HEK293 (cell line): ENCODE measurements around the gene SPINT2.

Source experiments
- CTCF ChIA-PET: fragments of 350-600 bp; formaldehyde crosslinking; extraction: SDS; loops from one replicate; lab custom pipeline; 2021; ENCODE audit warnings: antibody characterized with exemption; lab: Yijun Ruan, JAX
- POLR2A ChIA-PET: fragments of 300-600 bp; formaldehyde crosslinking; extraction: SDS; loops from one replicate; lab custom pipeline; 2020; ENCODE audit warnings: antibody characterized with exemption, inconsistent platforms; lab: Yijun Ruan, JAX
- H3K27ac ChIP-seq: fragments of 200-500 bp; sonication (Bioruptor generic); 2 replicates; pipeline ENCODE4 v1.5.1; 2014; ENCODE audit warnings: low read depth, low read length, control low read depth, inconsistent platforms; ENCODE audit errors: extremely low read depth
- H3K36me3 ChIP-seq, 2 experiments: fragments of 200-500 bp in 1 of 2; sonication (Bioruptor generic) in 1 of 2; 1 replicate in 1 of 2; 2 replicates in 1 of 2; pipeline ENCODE4 v1.5.1; 2014 to 2017; ENCODE audit warnings: inconsistent platforms in 2 of 2, low read length in 2 of 2; ENCODE audit not compliant: control insufficient read depth in 2 of 2, insufficient read depth in 1 of 2
- H3K4me1 ChIP-seq: fragments of 200-500 bp; sonication (Bioruptor generic); 2 replicates; pipeline ENCODE4 v1.5.1; 2014; ENCODE audit warnings: mild to moderate bottlenecking, low read length, inconsistent platforms; ENCODE audit not compliant: control insufficient read depth, insufficient read depth
- H3K4me3 ChIP-seq: 2 replicates; pipeline ENCODE4 v1.5.1; 2011; ENCODE audit warnings: low read depth, mild to moderate bottlenecking, control low read depth, low read length, moderate library complexity
- H3K9me3 ChIP-seq: fragments of 200-500 bp; sonication (Bioruptor generic); 2 replicates; pipeline ENCODE4 v1.5.1; 2014; ENCODE audit warnings: low read depth, low read length, inconsistent platforms; ENCODE audit not compliant: control insufficient read depth, insufficient read depth
- FEZF1 ChIP-seq: fragments of 450-650 bp; formaldehyde crosslinking; IDR thresholded peaks from 2 replicates; pipeline ENCODE4 v1.5.1; 2016; ENCODE audit warnings: missing biosample characterization, missing genetic modification characterization
- GLIS1 ChIP-seq: fragments of 450-650 bp; formaldehyde crosslinking; IDR thresholded peaks from 2 replicates; pipeline ENCODE4 v1.5.1; 2016; ENCODE audit warnings: missing biosample characterization, missing genetic modification characterization
- KLF1 ChIP-seq: fragments of 450-650 bp; formaldehyde crosslinking; IDR thresholded peaks from 2 replicates; pipeline ENCODE4 v1.5.1; 2016; ENCODE audit warnings: missing biosample characterization, missing genetic modification characterization
- KLF10 ChIP-seq: fragments of 450-650 bp; IDR thresholded peaks from 2 replicates; pipeline ENCODE4 v1.5.1; 2018; ENCODE audit warnings: missing biosample characterization, mild to moderate bottlenecking, missing genetic modification characterization
- KLF17 ChIP-seq: fragments of 450-650 bp; formaldehyde crosslinking; IDR thresholded peaks from 2 replicates; pipeline ENCODE4 v1.5.1; 2016; ENCODE audit warnings: missing biosample characterization, missing genetic modification characterization
- MEIS1 ChIP-seq: sonication (generic); formaldehyde crosslinking; IDR thresholded peaks from 2 replicates; pipeline ENCODE4 v1.8.1; 2022; ENCODE audit warnings: missing genetic modification reagents, mild to moderate bottlenecking, borderline replicate concordance
- PRDM1 ChIP-seq: fragments of 450-650 bp; formaldehyde crosslinking; IDR thresholded peaks from 2 replicates; pipeline ENCODE4; 2016; ENCODE audit warnings: missing biosample characterization, missing genetic modification characterization
- SETDB1 ChIP-seq: IDR thresholded peaks from one replicate; pipeline ENCODE4 v1.6.1; 2017; ENCODE audit warnings: mild to moderate bottlenecking, low read length, moderate library complexity, mixed read lengths; ENCODE audit not compliant: insufficient read length
- ZFHX2 ChIP-seq: fragments of 450-650 bp; formaldehyde crosslinking; conservative IDR thresholded peaks from 2 replicates; pipeline ENCODE4 v1.5.1; 2016; ENCODE audit warnings: missing biosample characterization, missing genetic modification characterization
- ZFP3 ChIP-seq: fragments of 450-650 bp; formaldehyde crosslinking; IDR thresholded peaks from 2 replicates; pipeline ENCODE4 v1.5.1; 2016; ENCODE audit warnings: low read depth, missing biosample characterization, missing genetic modification characterization
- ZFP69B ChIP-seq: fragments of 450-650 bp; formaldehyde crosslinking; IDR thresholded peaks from 2 replicates; pipeline ENCODE4 v1.5.1; 2016; ENCODE audit warnings: missing biosample characterization, missing genetic modification characterization
- ZIC2 ChIP-seq: fragments of 450-650 bp; formaldehyde crosslinking; IDR thresholded peaks from 2 replicates; pipeline ENCODE4 v1.5.1; 2016; ENCODE audit warnings: missing biosample characterization, missing genetic modification characterization
- ZNF114 ChIP-seq: fragments of 450-650 bp; formaldehyde crosslinking; IDR thresholded peaks from 2 replicates; pipeline ENCODE4 v1.5.0; 2017; ENCODE audit warnings: missing biosample characterization, missing genetic modification characterization
- ZNF132 ChIP-seq: fragments of 450-650 bp; formaldehyde crosslinking; IDR thresholded peaks from 2 replicates; pipeline ENCODE4 v1.5.1; 2017; ENCODE audit warnings: missing biosample characterization, missing genetic modification characterization, borderline replicate concordance
- ZNF341 ChIP-seq: fragments of 450-650 bp; formaldehyde crosslinking; IDR thresholded peaks from 2 replicates; pipeline ENCODE4; 2016; ENCODE audit warnings: low read depth, missing biosample characterization, missing genetic modification characterization
- ZNF488 ChIP-seq: fragments of 450-650 bp; formaldehyde crosslinking; IDR thresholded peaks from 2 replicates; pipeline ENCODE4 v1.5.1; 2016; ENCODE audit warnings: missing biosample characterization, missing genetic modification characterization
- ZNF529 ChIP-seq: fragments of 450-650 bp; formaldehyde crosslinking; IDR thresholded peaks from 2 replicates; pipeline ENCODE4 v1.5.1; 2017; ENCODE audit warnings: missing genetic modification characterization, missing biosample characterization; ENCODE audit not compliant: insufficient replicate concordance
- ZNF548 ChIP-seq: fragments of 450-650 bp; formaldehyde crosslinking; IDR thresholded peaks from 2 replicates; pipeline ENCODE4 v1.5.1; 2016; ENCODE audit warnings: missing biosample characterization, missing genetic modification characterization
- ZNF555 ChIP-seq: fragments of 450-650 bp; formaldehyde crosslinking; conservative IDR thresholded peaks from 2 replicates; pipeline ENCODE4 v1.5.1; 2017; ENCODE audit warnings: missing biosample characterization, mild to moderate bottlenecking, missing genetic modification characterization, inconsistent platforms
- ZNF626 ChIP-seq: fragments of 450-650 bp; sonication (Bioruptor Pico); formaldehyde crosslinking; IDR thresholded peaks from 2 replicates; pipeline ENCODE4 v1.5.1; 2018; ENCODE audit warnings: missing biosample characterization, missing genetic modification characterization, inconsistent platforms
- ZNF837 ChIP-seq: fragments of 450-650 bp; formaldehyde crosslinking; IDR thresholded peaks from 2 replicates; pipeline ENCODE4 v1.5.1; 2016; ENCODE audit warnings: missing biosample characterization, missing genetic modification characterization
- ZNF843 ChIP-seq: fragments of 450-650 bp; formaldehyde crosslinking; IDR thresholded peaks from 2 replicates; pipeline ENCODE4 v1.5.1; 2016; ENCODE audit warnings: missing biosample characterization, missing genetic modification characterization
- ZXDB ChIP-seq: fragments of 450-650 bp; formaldehyde crosslinking; IDR thresholded peaks from 2 replicates; pipeline ENCODE4 v1.5.1; 2016; ENCODE audit warnings: missing biosample characterization, missing genetic modification characterization
- TF ChIP-seq, protein P1 (sequence below): fragments of 450-650 bp; formaldehyde crosslinking; IDR thresholded peaks from 2 replicates; pipeline ENCODE4 v1.5.1; 2016; ENCODE audit warnings: missing biosample characterization, missing genetic modification characterization
- TF ChIP-seq, protein P2 (sequence below): fragments of 450-650 bp; IDR thresholded peaks from 2 replicates; pipeline ENCODE4 v1.5.1; 2018; ENCODE audit warnings: missing biosample characterization, mild to moderate bottlenecking, missing genetic modification characterization
- TF ChIP-seq, protein P3 (sequence below): fragments of 450-650 bp; formaldehyde crosslinking; IDR thresholded peaks from 2 replicates; pipeline ENCODE4 v1.5.1; 2016; ENCODE audit warnings: missing biosample characterization, missing genetic modification characterization, low read depth

The SPINT2 gene

DNA sequence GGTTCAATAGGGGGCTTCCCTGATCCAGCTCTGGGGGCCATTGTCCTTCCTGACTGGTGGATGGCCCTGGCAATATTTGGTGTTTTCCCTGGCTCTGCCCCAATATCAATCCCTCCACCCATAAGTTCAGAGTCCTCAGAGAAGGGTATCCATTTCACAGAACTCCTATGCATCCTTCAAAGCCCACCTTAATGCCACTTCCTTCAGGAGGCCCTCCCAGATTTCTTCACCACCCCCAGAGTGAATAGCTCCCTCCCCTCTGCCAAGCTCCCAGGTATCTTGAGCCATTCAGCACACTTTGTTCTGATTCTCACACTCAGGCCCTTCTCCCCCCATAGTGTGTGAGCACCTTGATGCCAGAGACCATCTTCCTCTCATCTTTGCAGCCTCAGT is 13.9 kb upstream of the SPINT2 start:
- Histone ChIP-seq H3K4me3 (no peak overlapping the region), H3K4me1 (peaks cover 15% of the 10 kb centered on the region), H3K36me3 (no peaks in the 10 kb centered on the region), H3K9me3 (no peaks in the 10 kb centered on the region), H3K27ac (no peak overlapping the region)
- POLR2A ChIA-PET = interaction anchor here (1.1 to 2.0 kb wide), 2 partner anchors 14 to 124 kb away, joined by 3 to 8 read pairs; partner anchors contain the start of genes PSMD8 and SPINT2
- CTCF ChIA-PET = interaction anchor here (0.6 to 2.1 kb wide), 9 partner anchors 11 to 351 kb away, joined by 3 to 12 read pairs (median 5); partner anchors contain the start of genes CATSPERG and SPINT2
- TF ChIP-seq ZFP3 (tag by site-specific recombination) (peak; percentile 99), KLF10 (no peak)

GRCh38 chr19:38250821-38251563 is 13.4 kb upstream of the SPINT2 start:
- POLR2A ChIA-PET = interaction anchor here (0.7 to 2.0 kb wide), 4 partner anchors 11 to 136 kb away, joined by 3 to 8 read pairs (median 4); partner anchors contain the start of genes PSMD8 and SPINT2
- no peaks in the 10 kb centered on the region for H3K36me3 ChIP-seq
- CTCF ChIA-PET = interaction anchor here (0.6 to 3.2 kb wide), 14 partner anchors 8 to 479 kb away, joined by 3 to 21 read pairs (median 4); partner anchors contain the start of genes CATSPERG and SPINT2
- no peak overlapping the region for H3K27ac ChIP-seq
- H3K4me3 ChIP-seq = no peak overlapping the region
- H3K4me1 ChIP-seq = peaks cover 19% of the 10 kb centered on the region
- no peaks in the 10 kb centered on the region for H3K9me3 ChIP-seq
- TF ChIP-seq FEZF1 = no peak
- peak; percentile 84 for TF ChIP-seq ZNF341
- TF ChIP-seq, protein P1, sequence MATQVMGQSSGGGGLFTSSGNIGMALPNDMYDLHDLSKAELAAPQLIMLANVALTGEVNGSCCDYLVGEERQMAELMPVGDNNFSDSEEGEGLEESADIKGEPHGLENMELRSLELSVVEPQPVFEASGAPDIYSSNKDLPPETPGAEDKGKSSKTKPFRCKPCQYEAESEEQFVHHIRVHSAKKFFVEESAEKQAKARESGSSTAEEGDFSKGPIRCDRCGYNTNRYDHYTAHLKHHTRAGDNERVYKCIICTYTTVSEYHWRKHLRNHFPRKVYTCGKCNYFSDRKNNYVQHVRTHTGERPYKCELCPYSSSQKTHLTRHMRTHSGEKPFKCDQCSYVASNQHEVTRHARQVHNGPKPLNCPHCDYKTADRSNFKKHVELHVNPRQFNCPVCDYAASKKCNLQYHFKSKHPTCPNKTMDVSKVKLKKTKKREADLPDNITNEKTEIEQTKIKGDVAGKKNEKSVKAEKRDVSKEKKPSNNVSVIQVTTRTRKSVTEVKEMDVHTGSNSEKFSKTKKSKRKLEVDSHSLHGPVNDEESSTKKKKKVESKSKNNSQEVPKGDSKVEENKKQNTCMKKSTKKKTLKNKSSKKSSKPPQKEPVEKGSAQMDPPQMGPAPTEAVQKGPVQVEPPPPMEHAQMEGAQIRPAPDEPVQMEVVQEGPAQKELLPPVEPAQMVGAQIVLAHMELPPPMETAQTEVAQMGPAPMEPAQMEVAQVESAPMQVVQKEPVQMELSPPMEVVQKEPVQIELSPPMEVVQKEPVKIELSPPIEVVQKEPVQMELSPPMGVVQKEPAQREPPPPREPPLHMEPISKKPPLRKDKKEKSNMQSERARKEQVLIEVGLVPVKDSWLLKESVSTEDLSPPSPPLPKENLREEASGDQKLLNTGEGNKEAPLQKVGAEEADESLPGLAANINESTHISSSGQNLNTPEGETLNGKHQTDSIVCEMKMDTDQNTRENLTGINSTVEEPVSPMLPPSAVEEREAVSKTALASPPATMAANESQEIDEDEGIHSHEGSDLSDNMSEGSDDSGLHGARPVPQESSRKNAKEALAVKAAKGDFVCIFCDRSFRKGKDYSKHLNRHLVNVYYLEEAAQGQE (tag by site-specific recombination) = peak; percentile 69; the same call in 1 of the 2 replicates
- TF ChIP-seq, protein P2, sequence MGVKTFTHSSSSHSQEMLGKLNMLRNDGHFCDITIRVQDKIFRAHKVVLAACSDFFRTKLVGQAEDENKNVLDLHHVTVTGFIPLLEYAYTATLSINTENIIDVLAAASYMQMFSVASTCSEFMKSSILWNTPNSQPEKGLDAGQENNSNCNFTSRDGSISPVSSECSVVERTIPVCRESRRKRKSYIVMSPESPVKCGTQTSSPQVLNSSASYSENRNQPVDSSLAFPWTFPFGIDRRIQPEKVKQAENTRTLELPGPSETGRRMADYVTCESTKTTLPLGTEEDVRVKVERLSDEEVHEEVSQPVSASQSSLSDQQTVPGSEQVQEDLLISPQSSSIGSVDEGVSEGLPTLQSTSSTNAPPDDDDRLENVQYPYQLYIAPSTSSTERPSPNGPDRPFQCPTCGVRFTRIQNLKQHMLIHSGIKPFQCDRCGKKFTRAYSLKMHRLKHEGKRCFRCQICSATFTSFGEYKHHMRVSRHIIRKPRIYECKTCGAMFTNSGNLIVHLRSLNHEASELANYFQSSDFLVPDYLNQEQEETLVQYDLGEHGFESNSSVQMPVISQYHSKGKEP = no peak
- TF ChIP-seq KLF1 (tag by site-specific recombination) = peak; percentile 7; the same call in 1 of the 2 replicates
- no peak for TF ChIP-seq ZNF548
- no peak for TF ChIP-seq ZXDB (tag by site-specific recombination)
- TF ChIP-seq PRDM1 (tag by site-specific recombination) = no peak
- TF ChIP-seq KLF17 (tag by site-specific recombination) = no peak
- peak; percentile 70 for TF ChIP-seq GLIS1 (tag by site-specific recombination)
- TF ChIP-seq ZIC2 = peak; percentile 53
- TF ChIP-seq ZFP69B (tag by site-specific recombination) = no peak
- TF ChIP-seq ZNF555 (tag by site-specific recombination) = no peak
- no peak for TF ChIP-seq SETDB1
- no peak for TF ChIP-seq ZNF488 (tag by site-specific recombination)
- TF ChIP-seq MEIS1 (CRISPR knock-in tag) = no peak
- no peak for TF ChIP-seq ZFHX2 (tag by site-specific recombination)
- TF ChIP-seq ZNF837 = no peak
- TF ChIP-seq ZNF626 = no peak
- TF ChIP-seq ZNF132 = no peak
- no peak for TF ChIP-seq ZNF843 (tag by site-specific recombination)
- no peak for TF ChIP-seq ZNF529
- TF ChIP-seq ZNF114 (tag by site-specific recombination) = no peak
- TF ChIP-seq, protein P3, sequence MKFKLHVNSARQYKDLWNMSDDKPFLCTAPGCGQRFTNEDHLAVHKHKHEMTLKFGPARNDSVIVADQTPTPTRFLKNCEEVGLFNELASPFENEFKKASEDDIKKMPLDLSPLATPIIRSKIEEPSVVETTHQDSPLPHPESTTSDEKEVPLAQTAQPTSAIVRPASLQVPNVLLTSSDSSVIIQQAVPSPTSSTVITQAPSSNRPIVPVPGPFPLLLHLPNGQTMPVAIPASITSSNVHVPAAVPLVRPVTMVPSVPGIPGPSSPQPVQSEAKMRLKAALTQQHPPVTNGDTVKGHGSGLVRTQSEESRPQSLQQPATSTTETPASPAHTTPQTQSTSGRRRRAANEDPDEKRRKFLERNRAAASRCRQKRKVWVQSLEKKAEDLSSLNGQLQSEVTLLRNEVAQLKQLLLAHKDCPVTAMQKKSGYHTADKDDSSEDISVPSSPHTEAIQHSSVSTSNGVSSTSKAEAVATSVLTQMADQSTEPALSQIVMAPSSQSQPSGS (tag by site-specific recombination) = no peak
